Sigmoid colon (tissue), 7 donors: ENCODE results near the gene MYO6. TPM values are rescaled to one million over a fixed set of nuclear protein-coding genes. Genes with fewer than 3 reads are reported as not detected.

ENCODE experiments used
- DNase-seq: peaks from one replicate; pipeline ENCODE4 v3.0.0-alpha.2; 2019
- H3K27ac ChIP-seq, 4 donors: fragments of 200-600 bp; sonication (generic); one replicate each; pipeline ENCODE4 v1.5.1; 2016 to 2019; ENCODE audit warnings: mild to moderate bottlenecking in 1 of 4
- H3K27me3 ChIP-seq, 3 donors: fragments of 200-600 bp; sonication (generic); one replicate each; pipeline ENCODE4 v1.5.1; 2019; ENCODE audit warnings: mild to moderate bottlenecking in 1 of 3
- H3K36me3 ChIP-seq, 4 donors: fragments of 200-600 bp; sonication (generic); one replicate each; pipeline ENCODE4 v1.5.1; 2016 to 2019
- H3K4me1 ChIP-seq, 4 donors: fragments of 200-600 bp; sonication (generic); one replicate each; pipeline ENCODE4 v1.5.1; 2017 to 2019
- H3K4me3 ChIP-seq, 4 donors: fragments of 200-600 bp; sonication (generic); one replicate each; pipeline ENCODE4 v1.5.1; 2017 to 2019; ENCODE audit warnings: mild to moderate bottlenecking in 2 of 4, moderate library complexity in 1 of 4
- H3K9me3 ChIP-seq, 4 donors: fragments of 200-600 bp in 3 of 4; sonication (generic) in 3 of 4; one replicate each; pipeline versions ENCODE4 v1.5.1 to v1.6.1; 2013 to 2019
- EP300 ChIP-seq, 4 donors: sonication (generic); formaldehyde crosslinking; IDR thresholded peaks; one replicate each; pipeline ENCODE4 v1.6.1; 2017; ENCODE audit warnings: antibody characterized with exemption in 4 of 4
- POLR2A ChIP-seq, 2 donors: fragments of 450-650 bp; IDR thresholded peaks; one replicate each; pipeline ENCODE4 v1.6.1; 2016; ENCODE audit warnings: antibody characterized with exemption in 2 of 2, mild to moderate bottlenecking in 2 of 2, moderate library complexity in 2 of 2
- POLR2AphosphoS5 ChIP-seq, 4 donors: sonication (generic); formaldehyde crosslinking; IDR thresholded peaks; one replicate each; pipeline ENCODE4 v1.6.1; 2017; ENCODE audit warnings: antibody characterized with exemption in 4 of 4
- WGBS, 2 donors: extraction: QIAGEN DNeasy Blood & Tissue Kit; methylation state at CpG; one replicate each; pipeline ENCODE4 v1.1.7; 2013; 5-methylcytosine and 5-hydroxymethylcytosine counted together
- intact Hi-C: fragments of 100-400 bp; cut with DNase I; formaldehyde crosslinking; loops from one replicate; pipeline ENCODE4 v1.15.1; 2023
- polyA plus RNA-seq, 3 donors: library from polyadenylated mRNA; stranded (reverse); fragments of 200-250 nt; gene quantifications; one replicate each; pipeline ENCODE4 v1.2.3, GENCODE V29; 2013
- total RNA-seq, 4 donors: library from RNA; depleted of rRNA; stranded (reverse); fragments of >200 nt; gene quantifications; one replicate each; pipeline ENCODE4 v1.1.0, GENCODE V29; 2016
- TF ChIP-seq, protein P1 (sequence below), 4 experiments: fragments of 450-650 bp in 3 of 4; fragments of 200-600 bp in 1 of 4; IDR thresholded peaks; one replicate each; pipeline ENCODE4 v1.5.1; 2016 to 2019; ENCODE audit warnings: antibody characterized with exemption in 4 of 4, mild to moderate bottlenecking in 3 of 4, moderate library complexity in 2 of 4
- donor health status: healthy with polysubstance abuse.
- donor health status: Bipolar disorder and iron deficiency.
- donor health status: healthy.

Gene MYO6
- total and polyA plus RNA-seq, 7 donors = 11.8 to 59.6 (median 14.9) TPM

DNA sequence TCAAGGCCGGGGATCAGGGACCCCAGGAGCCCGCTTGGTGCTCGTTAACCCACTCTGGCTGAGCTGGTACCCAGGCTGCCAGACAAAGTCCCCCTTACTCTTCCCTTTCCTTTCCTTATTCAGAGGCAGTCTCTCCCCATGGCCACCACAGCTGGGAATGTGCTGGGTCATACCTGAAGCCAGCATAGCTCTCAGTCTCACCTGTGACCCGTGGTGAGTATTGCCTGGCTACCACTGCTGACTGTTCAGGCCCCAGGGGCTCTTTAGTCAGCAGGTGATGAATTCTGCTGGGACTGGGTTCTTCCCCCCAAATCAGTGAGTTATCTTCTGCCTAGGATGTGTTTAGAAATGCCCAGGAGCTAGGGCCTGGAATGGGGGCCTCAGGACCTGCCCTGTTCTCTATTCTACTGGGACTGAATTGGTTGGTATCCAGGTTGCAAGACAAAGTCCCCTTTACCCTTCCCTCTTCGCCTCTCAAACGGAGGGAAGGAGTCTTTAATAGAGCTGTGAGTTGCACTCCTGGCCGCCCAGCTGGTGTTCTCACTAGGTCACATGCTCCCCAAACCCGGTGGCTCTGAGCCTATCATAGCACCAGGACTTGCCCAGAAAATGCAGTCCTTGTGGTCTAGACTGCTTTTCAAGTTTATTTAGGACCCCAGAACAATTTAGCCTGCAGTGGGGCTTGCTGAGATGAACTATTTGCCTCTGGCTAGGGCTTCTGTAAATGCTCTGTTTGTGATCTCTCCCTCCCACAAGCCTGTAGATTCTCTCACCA lies 64.6 kb downstream of the MYO6 start:
- no peak overlapping the region for H3K27ac ChIP-seq
- no peaks in the 10 kb centered on the region for H3K27me3 ChIP-seq
- peaks cover 0 to 5% (median 0%) of the 10 kb centered on the region in 4 donors for H3K4me1 ChIP-seq
- no peak for TF ChIP-seq POLR2AphosphoS5 (IDR thresholded peaks at IDR 0.05)
- TF ChIP-seq EP300 (IDR thresholded peaks at IDR 0.05) = no peak
- no peak for TF ChIP-seq POLR2A (IDR thresholded peaks at IDR 0.05)
- TF ChIP-seq, protein P1, sequence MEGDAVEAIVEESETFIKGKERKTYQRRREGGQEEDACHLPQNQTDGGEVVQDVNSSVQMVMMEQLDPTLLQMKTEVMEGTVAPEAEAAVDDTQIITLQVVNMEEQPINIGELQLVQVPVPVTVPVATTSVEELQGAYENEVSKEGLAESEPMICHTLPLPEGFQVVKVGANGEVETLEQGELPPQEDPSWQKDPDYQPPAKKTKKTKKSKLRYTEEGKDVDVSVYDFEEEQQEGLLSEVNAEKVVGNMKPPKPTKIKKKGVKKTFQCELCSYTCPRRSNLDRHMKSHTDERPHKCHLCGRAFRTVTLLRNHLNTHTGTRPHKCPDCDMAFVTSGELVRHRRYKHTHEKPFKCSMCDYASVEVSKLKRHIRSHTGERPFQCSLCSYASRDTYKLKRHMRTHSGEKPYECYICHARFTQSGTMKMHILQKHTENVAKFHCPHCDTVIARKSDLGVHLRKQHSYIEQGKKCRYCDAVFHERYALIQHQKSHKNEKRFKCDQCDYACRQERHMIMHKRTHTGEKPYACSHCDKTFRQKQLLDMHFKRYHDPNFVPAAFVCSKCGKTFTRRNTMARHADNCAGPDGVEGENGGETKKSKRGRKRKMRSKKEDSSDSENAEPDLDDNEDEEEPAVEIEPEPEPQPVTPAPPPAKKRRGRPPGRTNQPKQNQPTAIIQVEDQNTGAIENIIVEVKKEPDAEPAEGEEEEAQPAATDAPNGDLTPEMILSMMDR (IDR thresholded peaks at IDR 0.05) = no peak
- no peak overlapping the region for H3K4me3 ChIP-seq
- intact Hi-C loops = no loop called here
- WGBS, 2 donors = 85 to 92% methylated on average over 8 of the region's 8 CpGs
- no peaks in the 10 kb centered on the region for H3K36me3 ChIP-seq
- H3K9me3 ChIP-seq = no peaks in the 10 kb centered on the region
- DNase-seq = no peak

- H3K36me3 ChIP-seq = peaks cover 0 to 4% (median 0%) of the 10 kb centered on the region in 4 donors
- intact Hi-C loops = no loop called here
- H3K4me3 ChIP-seq = no peak overlapping the region
- H3K9me3 ChIP-seq = no peaks in the 10 kb centered on the region
- TF ChIP-seq, protein P1 (IDR thresholded peaks at IDR 0.05) = no peak
- TF ChIP-seq EP300 (IDR thresholded peaks at IDR 0.05) = no peak
- no peak for TF ChIP-seq POLR2AphosphoS5 (IDR thresholded peaks at IDR 0.05)
- TF ChIP-seq POLR2A (IDR thresholded peaks at IDR 0.05) = no peak
- peaks cover 0 to 5% (median 0%) of the 10 kb centered on the region in 4 donors for H3K4me1 ChIP-seq
- H3K27me3 ChIP-seq = no peaks in the 10 kb centered on the region
- no peak for DNase-seq
- H3K27ac ChIP-seq = no peak overlapping the region
- WGBS, 2 donors = 90 to 97% methylated on average over 1 of the region's 1 CpG
Observed at GRCh38 chr6:75815756-75816155, 66.7 kb downstream of the MYO6 start.

DNA sequence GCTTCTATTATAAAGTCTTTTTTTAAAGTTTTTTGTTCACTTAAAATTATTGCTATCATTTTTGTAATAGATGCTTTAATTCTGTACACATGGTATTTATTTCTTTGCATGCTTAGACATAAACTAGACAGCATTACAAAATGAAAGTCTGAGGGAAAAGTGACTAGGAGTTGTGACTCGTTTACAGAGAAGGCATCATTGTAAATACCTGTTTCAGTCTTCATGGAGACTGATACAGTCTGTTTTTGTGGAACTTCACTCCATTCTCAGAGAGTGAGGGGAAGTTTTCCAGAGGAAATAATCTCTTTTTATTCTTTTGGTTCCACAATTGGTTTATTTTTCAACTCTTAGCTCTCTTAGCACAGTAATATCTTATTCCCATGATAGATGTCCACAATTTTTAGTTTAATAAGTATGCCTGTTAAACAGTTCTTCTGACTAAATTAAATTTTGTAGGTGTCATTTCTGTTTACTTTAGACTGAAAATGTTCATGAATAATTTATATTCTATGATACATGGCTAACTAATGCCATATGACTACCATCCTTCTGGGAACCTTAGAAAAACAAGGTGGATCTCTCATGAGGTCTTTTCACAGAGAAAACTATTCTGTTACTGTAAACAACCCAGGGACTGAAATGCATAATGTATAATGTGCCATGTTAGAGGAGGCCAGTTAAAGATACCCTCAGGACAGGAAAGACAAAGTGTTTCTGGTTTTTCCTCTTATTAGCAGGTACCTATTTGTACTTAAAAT lies 69.2 kb downstream of the MYO6 start:
- WGBS, 2 donors = 70 to 80% methylated on average over 1 of the region's 1 CpG
- TF ChIP-seq POLR2A (IDR thresholded peaks at IDR 0.05) = no peak
- no peak for TF ChIP-seq POLR2AphosphoS5 (IDR thresholded peaks at IDR 0.05)
- no peak for TF ChIP-seq EP300 (IDR thresholded peaks at IDR 0.05)
- TF ChIP-seq, protein P1 (IDR thresholded peaks at IDR 0.05) = no peak
- no peak overlapping the region for H3K4me3 ChIP-seq
- DNase-seq = no peak
- H3K4me1 ChIP-seq = peaks cover 0 to 5% (median 0%) of the 10 kb centered on the region in 4 donors
- H3K36me3 ChIP-seq = peaks cover 0 to 4% (median 0%) of the 10 kb centered on the region in 4 donors
- H3K27me3 ChIP-seq = no peaks in the 10 kb centered on the region
- no peaks in the 10 kb centered on the region for H3K9me3 ChIP-seq
- H3K27ac ChIP-seq = no peak overlapping the region
- intact Hi-C loops = no loop called here

DNA sequence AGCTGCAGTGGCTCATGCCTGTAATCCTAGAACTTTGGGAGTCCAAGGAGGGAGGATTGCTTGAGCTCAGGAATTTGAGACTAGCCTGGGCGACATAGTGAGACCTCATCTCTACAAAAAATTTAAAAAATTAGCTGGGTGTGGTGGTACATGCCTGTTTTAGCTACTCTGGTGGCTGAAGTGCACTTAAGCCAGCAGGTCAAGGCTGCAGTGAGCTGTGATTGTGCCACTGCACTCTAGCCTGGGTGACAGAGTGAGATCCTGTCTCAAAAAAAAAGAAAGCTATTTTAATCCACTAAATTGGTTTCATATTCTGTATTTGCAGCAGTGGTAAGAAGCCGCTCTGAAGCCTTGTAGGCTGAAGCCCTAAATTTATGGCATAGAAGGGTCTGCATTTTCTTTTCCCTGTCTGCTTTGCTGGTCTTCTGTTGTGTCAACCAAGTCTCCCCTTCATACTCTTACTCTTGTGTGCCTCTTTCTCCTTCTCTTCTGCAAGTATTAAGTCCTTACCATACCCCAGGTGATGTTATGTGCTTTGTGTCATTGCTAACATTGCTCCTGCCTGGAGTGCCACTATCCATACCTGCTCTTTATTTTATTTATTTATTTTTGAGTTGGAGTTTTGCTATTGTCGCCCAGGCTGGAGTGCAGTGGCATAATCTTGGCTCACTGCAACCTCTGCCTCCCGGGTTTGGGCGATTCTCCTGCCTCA lies 70.9 kb downstream of the MYO6 start:
- Histone ChIP-seq H3K36me3 (peaks cover 0 to 4% (median 0%) of the 10 kb centered on the region in 4 donors), H3K4me3 (no peak overlapping the region), H3K27ac (no peak overlapping the region), H3K9me3 (no peaks in the 10 kb centered on the region), H3K27me3 (no peaks in the 10 kb centered on the region), H3K4me1 (no peaks in the 10 kb centered on the region)
- TF ChIP-seq POLR2AphosphoS5 (IDR thresholded peaks at IDR 0.05) (no peak), EP300 (IDR thresholded peaks at IDR 0.05) (no peak), POLR2A (IDR thresholded peaks at IDR 0.05) (no peak)
- TF ChIP-seq, protein P1 (IDR thresholded peaks at IDR 0.05) = no peak
- no peak for DNase-seq
- WGBS, 2 donors = 87 to 88% methylated on average over 5 of the region's 5 CpGs
- intact Hi-C loops = no loop called here
